K562 (cell line): Measurements from ENCODE around the gene ZBTB46. TPM values are rescaled to one million over a fixed set of nuclear protein-coding genes. Genes with fewer than 3 reads are reported as not detected.

Source experiments
- CBFA2T3 ChIP-seq: fragments of 450-650 bp; IDR thresholded peaks from 2 replicates; pipeline ENCODE4 v1.6.1; 2017
- CHD7 ChIP-seq: fragments of 200-600 bp; sonication (generic); IDR thresholded peaks from one replicate; pipeline ENCODE4 v1.6.1; 2012; ENCODE audit warnings: mild to moderate bottlenecking, low read depth, low read length, inconsistent platforms
- FOXM1 ChIP-seq, 2 experiments: fragments of 450-650 bp in 1 of 2; sonication (generic) in 1 of 2; formaldehyde crosslinking in 1 of 2; IDR thresholded peaks; 2 replicates each; pipeline versions ENCODE4 v1.6.1 to v1.9.0; 2017 to 2022; ENCODE audit warnings: low read depth in 2 of 2, mild to moderate bottlenecking in 2 of 2, missing genetic modification reagents in 1 of 2, moderate library complexity in 1 of 2
- LEF1 ChIP-seq: fragments of 450-650 bp; IDR thresholded peaks from 2 replicates; pipeline ENCODE4 v1.6.1; 2016; ENCODE audit warnings: mild to moderate bottlenecking
- MTA3 ChIP-seq: fragments of 450-650 bp; formaldehyde crosslinking; IDR thresholded peaks from 2 replicates; pipeline ENCODE4 v1.6.1; 2017; ENCODE audit warnings: mild to moderate bottlenecking, borderline replicate concordance
- NFE2 ChIP-seq: IDR thresholded peaks from 2 replicates; pipeline ENCODE4 v1.6.1; 2014; ENCODE audit warnings: antibody characterized with exemption, low read depth
- PTBP1 ChIP-seq: fragments of 200-400 bp; formaldehyde crosslinking; IDR thresholded peaks from 2 replicates; pipeline ENCODE4 v1.6.1; 2017; ENCODE audit warnings: low read depth, low read length
- RCOR1 ChIP-seq, 2 experiments: IDR thresholded peaks; 2 replicates each; pipeline ENCODE4 v1.6.1; 2012; ENCODE audit warnings: low read depth in 2 of 2, low read length in 2 of 2, borderline replicate concordance in 1 of 2, improper control_type of control experiment in 1 of 2
- RNF2 ChIP-seq: sonication (generic); IDR thresholded peaks from 2 replicates; pipeline ENCODE4 v1.6.1; 2016
- SMARCE1 ChIP-seq: fragments of 450-650 bp; IDR thresholded peaks from 2 replicates; pipeline ENCODE4 v1.7.1; 2016; ENCODE audit warnings: mild to moderate bottlenecking
- TAF1 ChIP-seq: IDR thresholded peaks from 2 replicates; pipeline ENCODE4 v1.6.1; 2011; ENCODE audit warnings: mild to moderate bottlenecking, low read length, moderate library complexity; ENCODE audit not compliant: insufficient read depth, control insufficient read depth, severe bottlenecking; ENCODE audit errors: extremely low read depth
- TARDBP ChIP-seq: fragments of 450-650 bp; IDR thresholded peaks from 2 replicates; pipeline ENCODE4 v1.6.1; 2016
- THRAP3 ChIP-seq: fragments of 450-650 bp; IDR thresholded peaks from 2 replicates; pipeline ENCODE4 v1.6.1; 2016; ENCODE audit warnings: mild to moderate bottlenecking, inconsistent platforms, borderline replicate concordance
- polyA plus RNA-seq, 8 experiments: library from polyadenylated mRNA; depleted of rRNA in 4 of 8; stranded (reverse) in 5 of 8; unstranded in 3 of 8; fragments of >200 nt; fragmentation: Nextera tagmentation in 2 of 8; fragmentation: Illumina TruSeq in 1 of 8; extraction: Ambion mirVana in 2 of 8; extraction: Trizol in 1 of 8; gene quantifications; 2 replicates each; pipeline versions ENCODE4 v1.2.1 to v1.2.3, GENCODE V29; 2011 to 2014; ENCODE audit warnings: inconsistent platforms in 1 of 8, missing spikeins in 1 of 8
- total RNA-seq, 7 experiments: library from RNA; depleted of rRNA in 6 of 7; stranded (reverse); fragments of >200 nt in 6 of 7; fragmentation: Illumina TruSeq in 2 of 7; extraction: Trizol in 2 of 7; gene quantifications; 2 replicates each; pipeline versions ENCODE4 v1.2.1 to v1.2.3, GENCODE V29; 2011 to 2021; ENCODE audit warnings: low replicate concordance in 1 of 7
- TF ChIP-seq, protein P1 (sequence below): IDR thresholded peaks from 2 replicates; pipeline ENCODE4 v1.6.1; 2014; ENCODE audit warnings: antibody characterized with exemption

Gene ZBTB46
- total and polyA plus RNA-seq, 9 of the 15 experiments (the other 6 are each of a cell fraction or from before 2014, with no cell fraction given) = 0.29 to 4.1 (median 1.1) TPM

DNA sequence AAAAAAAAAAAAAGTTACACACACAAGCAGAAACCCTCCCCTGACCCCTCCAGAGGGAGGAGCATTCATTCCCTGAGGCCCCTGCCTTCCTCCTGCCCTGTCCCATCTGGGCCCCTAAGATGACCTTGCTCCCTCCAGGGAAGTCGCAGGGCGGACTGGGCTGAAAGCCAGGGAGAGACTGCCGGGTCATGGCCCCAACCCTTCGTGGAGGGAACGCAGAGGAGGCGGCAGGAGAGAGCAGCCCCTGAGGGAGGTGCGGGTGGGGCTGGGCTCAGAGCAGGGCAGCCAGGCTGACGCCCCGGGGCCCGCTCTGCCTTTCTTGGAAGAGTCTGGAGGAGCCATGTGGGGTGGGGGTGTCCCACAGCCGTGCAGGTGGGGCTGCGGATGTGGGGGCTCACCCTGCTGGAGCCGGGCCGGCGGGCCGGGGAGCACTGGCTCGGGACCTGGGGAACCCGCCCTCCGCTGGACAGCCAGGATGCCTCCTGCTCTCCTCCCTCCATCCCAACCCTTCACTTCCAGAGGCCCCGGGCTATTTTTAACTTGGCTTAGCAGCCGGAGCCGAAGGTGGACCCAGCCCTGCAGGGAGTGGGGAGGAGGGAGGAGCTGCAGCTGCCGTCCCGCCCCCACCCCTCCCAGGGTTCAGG, 15.2 kb upstream of the ZBTB46 start (continued):
- TF ChIP-seq THRAP3 = no peak
- TF ChIP-seq PTBP1 = no peak
- 0 out of 2 replicates have a peak, but pooled peaks have one; percentile 58 for TF ChIP-seq SMARCE1
- TF ChIP-seq NFE2 = peak; percentile 41; the same call in 1 of the 2 replicates
- TF ChIP-seq, protein P1, sequence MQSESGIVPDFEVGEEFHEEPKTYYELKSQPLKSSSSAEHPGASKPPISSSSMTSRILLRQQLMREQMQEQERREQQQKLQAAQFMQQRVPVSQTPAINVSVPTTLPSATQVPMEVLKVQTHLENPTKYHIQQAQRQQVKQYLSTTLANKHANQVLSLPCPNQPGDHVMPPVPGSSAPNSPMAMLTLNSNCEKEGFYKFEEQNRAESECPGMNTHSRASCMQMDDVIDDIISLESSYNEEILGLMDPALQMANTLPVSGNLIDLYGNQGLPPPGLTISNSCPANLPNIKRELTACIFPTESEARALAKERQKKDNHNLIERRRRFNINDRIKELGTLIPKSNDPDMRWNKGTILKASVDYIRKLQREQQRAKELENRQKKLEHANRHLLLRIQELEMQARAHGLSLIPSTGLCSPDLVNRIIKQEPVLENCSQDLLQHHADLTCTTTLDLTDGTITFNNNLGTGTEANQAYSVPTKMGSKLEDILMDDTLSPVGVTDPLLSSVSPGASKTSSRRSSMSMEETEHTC = 0 out of 2 replicates have a peak, but pooled peaks have one; percentile 9
- peak in 1 of 2 experiments; percentile 44; a peak in 1 of 4 replicates for TF ChIP-seq RCOR1 (IDR thresholded peaks at IDR 0.05; ENCODE audit: borderline replicate concordance in 1 of 2, low read depth in 2 of 2, low read length in 2 of 2)
- TF ChIP-seq CHD7 = no peak
- 0 out of 2 replicates have a peak, but pooled peaks have one; percentile 30 for TF ChIP-seq LEF1
- TF ChIP-seq RNF2 = peak; percentile 48; the same call in 1 of the 2 replicates
- TF ChIP-seq TAF1 = peak; percentile 22
- no peak for TF ChIP-seq FOXM1 (IDR thresholded peaks at IDR 0.05; ENCODE audit: low read depth)
- TF ChIP-seq FOXM1 (CRISPR knock-in tag; IDR thresholded peaks at IDR 0.05; ENCODE audit: low read depth) = no peak
- TF ChIP-seq CBFA2T3 = peak; percentile 42
- 0 out of 2 replicates have a peak, but pooled peaks have one; percentile 38 for TF ChIP-seq TARDBP
- peak; percentile 60; the same call in 1 of the 2 replicates for TF ChIP-seq MTA3
